ENCODE results near the gene HDC. TPM values are rescaled to one million over a fixed set of nuclear protein-coding genes. Genes with fewer than 3 reads are reported as not detected.

Gene HDC
- 1 to 10 TPM in 3 of 5 donors, under 1 TPM in 2; 0.47 to 3.5 (median 1.0) TPM for polyA plus RNA-seq (ENCODE audit: insufficient read depth in 1 of 5, insufficient read length in 5 of 5, low replicate concordance in 1 of 5)
- long read RNA-seq, donor 1, partial matches to known transcripts: 0 of 1 reads
- long read RNA-seq, donor 1, other reads (novel, unspliced or antisense): 0 of 1 reads
- long read RNA-seq, donor 2, partial matches to known transcripts: 0 of 1 reads
- long read RNA-seq, donor 2, other reads (novel, unspliced or antisense): 0 of 1 reads
- long read RNA-seq, donor 3: 0 reads
- long read RNA-seq, donor 4: 0 reads
- long read RNA-seq, donor 5: 0 reads
- long read RNA-seq, donor 6: 0 reads
- long read RNA-seq, donor 7: 0 reads
- long read RNA-seq, donor 8: 0 reads

- DNase-seq: no peak
These were observed at the start of gene HDC for GRCh38 chr15:50265620-50266019. HDC (minus strand) TSS chr15:50265726; CDS start chr15:50265623, 103 bp downstream.

GRCh38 chr15:50312636-50313035 lies 47.1 kb upstream of the HDC start:
- no peak for DNase-seq

GRCh38 chr15:50307799-50308198 lies 42.3 kb upstream of the HDC start:
- DNase-seq: no peak

GRCh38 chr15:50304836-50305235 lies 39.3 kb upstream of the HDC start:
- no peak for DNase-seq

GRCh38 chr15:50302581-50302980 lies 37.1 kb upstream of the HDC start:
- no peak for DNase-seq

- DNase-seq: no peak
These were observed 32.8 kb upstream of the HDC start for GRCh38 chr15:50298340-50298739.

GRCh38 chr15:50295966-50296365 lies 30.4 kb upstream of the HDC start:
- DNase-seq: no peak

GRCh38 chr15:50289749-50290148 lies 24.2 kb upstream of the HDC start:
- no peak for DNase-seq

- DNase-seq: no peak
These were observed 22.0 kb upstream of the HDC start for GRCh38 chr15:50287324-50288116.

GRCh38 chr15:50281427-50281826 lies 15.9 kb upstream of the HDC start:
- DNase-seq: no peak

- DNase-seq: no peak
These were observed 14.7 kb upstream of the HDC start for GRCh38 chr15:50280271-50280670.

GRCh38 chr15:50278496-50278895 lies 13.0 kb upstream of the HDC start:
- no peak for DNase-seq

- no peak for DNase-seq
These were observed 11.8 kb upstream of the HDC start for GRCh38 chr15:50277370-50277769.

GRCh38 chr15:50275908-50276307 lies 10.4 kb upstream of the HDC start:
- DNase-seq: no peak

- DNase-seq: no peak
These were observed 9.6 kb upstream of the HDC start for GRCh38 chr15:50275091-50275490.

GRCh38 chr15:50267577-50267976 lies 2.1 kb upstream of the HDC start:
- DNase-seq: no peak

- no peak for DNase-seq
These were observed 3.0 kb downstream of the HDC start for GRCh38 chr15:50262533-50262932.

- no peak for DNase-seq
These were observed 3.5 kb downstream of the HDC start for GRCh38 chr15:50261981-50262380.

GRCh38 chr15:50260969-50261496 lies 4.5 kb downstream of the HDC start:
- DNase-seq: no peak

- no peak for DNase-seq
These were observed 6.2 kb downstream of the HDC start for GRCh38 chr15:50259276-50259675.

GRCh38 chr15:50257924-50258323 lies 7.6 kb downstream of the HDC start:
- DNase-seq: no peak

- DNase-seq: no peak
These were observed 8.2 kb downstream of the HDC start for GRCh38 chr15:50257332-50257731.
